ENCODE measurements around the gene SYP.

DNA sequence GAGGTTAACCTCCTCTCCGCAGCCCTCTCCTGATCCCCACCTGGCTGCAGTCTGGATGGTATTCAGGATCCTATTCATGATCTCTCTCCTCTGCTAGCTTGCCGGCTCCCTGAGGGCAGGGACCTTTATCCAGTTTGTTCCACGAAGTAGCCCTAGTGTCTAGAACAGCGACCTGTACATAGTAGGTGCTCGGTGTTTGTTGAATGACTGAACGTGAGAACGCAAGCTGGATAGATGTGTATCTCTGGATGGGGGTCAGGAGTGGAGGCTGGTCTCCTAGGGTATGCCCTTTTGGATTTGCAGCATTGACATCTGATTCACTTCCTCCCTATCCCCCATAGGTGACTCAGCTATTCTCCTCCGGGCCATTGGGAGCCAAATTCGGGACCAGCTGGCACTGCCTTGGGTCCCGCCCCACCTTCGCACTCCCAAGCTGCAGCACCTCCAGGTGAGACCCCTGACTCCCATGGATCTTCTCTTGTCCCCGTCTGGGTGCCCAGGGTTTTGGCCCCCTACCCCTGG lies 42.6 kb upstream of the SYP start:
- TF ChIP-seq, protein P1, sequence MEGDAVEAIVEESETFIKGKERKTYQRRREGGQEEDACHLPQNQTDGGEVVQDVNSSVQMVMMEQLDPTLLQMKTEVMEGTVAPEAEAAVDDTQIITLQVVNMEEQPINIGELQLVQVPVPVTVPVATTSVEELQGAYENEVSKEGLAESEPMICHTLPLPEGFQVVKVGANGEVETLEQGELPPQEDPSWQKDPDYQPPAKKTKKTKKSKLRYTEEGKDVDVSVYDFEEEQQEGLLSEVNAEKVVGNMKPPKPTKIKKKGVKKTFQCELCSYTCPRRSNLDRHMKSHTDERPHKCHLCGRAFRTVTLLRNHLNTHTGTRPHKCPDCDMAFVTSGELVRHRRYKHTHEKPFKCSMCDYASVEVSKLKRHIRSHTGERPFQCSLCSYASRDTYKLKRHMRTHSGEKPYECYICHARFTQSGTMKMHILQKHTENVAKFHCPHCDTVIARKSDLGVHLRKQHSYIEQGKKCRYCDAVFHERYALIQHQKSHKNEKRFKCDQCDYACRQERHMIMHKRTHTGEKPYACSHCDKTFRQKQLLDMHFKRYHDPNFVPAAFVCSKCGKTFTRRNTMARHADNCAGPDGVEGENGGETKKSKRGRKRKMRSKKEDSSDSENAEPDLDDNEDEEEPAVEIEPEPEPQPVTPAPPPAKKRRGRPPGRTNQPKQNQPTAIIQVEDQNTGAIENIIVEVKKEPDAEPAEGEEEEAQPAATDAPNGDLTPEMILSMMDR (IDR thresholded peaks at IDR 0.05 in 8 of 11, conservative IDR thresholded peaks at IDR 0.05 in 3 of 11), result no peak
- TF ChIP-seq POLR2A (IDR thresholded peaks at IDR 0.05), result no peak

Data from spleen (tissue), 7 donors.